IMR-90 (cell line): ENCODE results near the gene COL5A1. TPM values are rescaled to one million over a fixed set of nuclear protein-coding genes. Genes with fewer than 3 reads are reported as not detected.
A peak's percentile ranks its signal among the peaks of the same experiment; 100 is the strongest.

ENCODE experiments used
- ATAC-seq: fragments of 200-7000 bp; cut with Tn5 transposase; 2 replicates; pipeline ENCODE4 v1.9.1; 2020; ENCODE audit warnings: low read depth, mild to moderate bottlenecking, moderate library complexity
- BruUV-seq: library from RNA; stranded (reverse); fragments of 400-500 nt; replicated peaks from 2 replicates; lab custom pipeline; 2021; lab: Mats Ljungman, UMichigan
- CTCF ChIA-PET: fragments of 300-600 bp; formaldehyde crosslinking; extraction: SDS; loops from one replicate; lab custom pipeline; 2021; ENCODE audit warnings: antibody characterized with exemption; lab: Yijun Ruan, JAX
- POLR2A ChIA-PET: fragments of 300-600 bp; sonication (Branson Sonifier 250); formaldehyde crosslinking; loops from one replicate; lab custom pipeline; 2022; ENCODE audit warnings: antibody characterized with exemption; ENCODE audit not compliant: unreplicated experiment; lab: Charles Lee
- DNase-seq: peaks from one replicate; pipeline ENCODE4 v3.0.0; 2013
- H2AFZ ChIP-seq: replicated peaks from 2 replicates; pipeline ENCODE3; 2013; ENCODE audit warnings: low read length, mild to moderate bottlenecking; ENCODE audit not compliant: poor library complexity
- H2AK5ac ChIP-seq: 2 replicates; pipeline ENCODE4 v1.6.1; 2013; ENCODE audit warnings: low read depth, low read length, inconsistent platforms
- H2AK9ac ChIP-seq: replicated peaks from 2 replicates; pipeline ENCODE3; 2013; ENCODE audit warnings: mild to moderate bottlenecking, low read depth, low read length, moderate library complexity; ENCODE audit not compliant: poor library complexity
- H2BK120ac ChIP-seq: 2 replicates; pipeline ENCODE4 v1.6.1; 2013; ENCODE audit warnings: low read depth, low read length, inconsistent platforms
- H2BK15ac ChIP-seq: 3 replicates; pipeline ENCODE4 v1.6.1; 2013; ENCODE audit warnings: low read depth, low read length, inconsistent platforms
- H2BK20ac ChIP-seq: 2 replicates; pipeline ENCODE4 v1.6.1; 2013; ENCODE audit warnings: low read depth, mild to moderate bottlenecking, inconsistent platforms, low read length, moderate library complexity
- H2BK5ac ChIP-seq: 2 replicates; pipeline ENCODE4 v1.6.1; 2013; ENCODE audit warnings: mild to moderate bottlenecking, low read depth, low read length, inconsistent platforms; ENCODE audit not compliant: poor library complexity, severe bottlenecking
- H3K14ac ChIP-seq: replicated peaks from 2 replicates; pipeline ENCODE4 v1.6.1; 2013; ENCODE audit warnings: low read depth, low read length, inconsistent platforms
- H3K18ac ChIP-seq: 2 replicates; pipeline ENCODE4 v1.6.1; 2013; ENCODE audit warnings: low read depth, low read length, control low read depth
- H3K23ac ChIP-seq: 2 replicates; pipeline ENCODE4 v1.6.1; 2013; ENCODE audit warnings: low read depth, low read length, inconsistent platforms
- H3K27ac ChIP-seq: 2 replicates; pipeline ENCODE4 v1.5.1; 2013; ENCODE audit warnings: mild to moderate bottlenecking, control low read depth, low read length; ENCODE audit not compliant: insufficient read depth
- H3K27me3 ChIP-seq: 2 replicates; pipeline ENCODE4 v1.6.1; 2013; ENCODE audit warnings: low read length; ENCODE audit not compliant: control insufficient read depth, insufficient read depth
- H3K36me3 ChIP-seq: 2 replicates; pipeline ENCODE4 v1.6.1; 2013; ENCODE audit warnings: low read length, mixed read lengths; ENCODE audit not compliant: control insufficient read depth, insufficient read depth
- H3K4ac ChIP-seq: 2 replicates; pipeline ENCODE4 v1.6.1; 2013; ENCODE audit warnings: low read depth, low read length, inconsistent platforms
- H3K4me1 ChIP-seq: 2 replicates; pipeline ENCODE4 v1.6.1; 2013; ENCODE audit warnings: low read length, mixed read lengths; ENCODE audit not compliant: control insufficient read depth, insufficient read depth
- H3K4me2 ChIP-seq: 2 replicates; pipeline ENCODE4 v1.6.1; 2013; ENCODE audit warnings: low read depth, mild to moderate bottlenecking, control low read depth, low read length, moderate library complexity
- H3K4me3 ChIP-seq: 2 replicates; pipeline ENCODE4 v1.5.1; 2013; ENCODE audit warnings: low read depth, mild to moderate bottlenecking, control low read depth, low read length, moderate library complexity; ENCODE audit not compliant: insufficient read depth
- H3K56ac ChIP-seq: 2 replicates; pipeline ENCODE4 v1.6.1; 2013; ENCODE audit warnings: low read length, inconsistent platforms; ENCODE audit not compliant: insufficient read depth; ENCODE audit errors: extremely low read depth
- H3K79me1 ChIP-seq, 2 experiments: 2 replicates each; pipeline ENCODE4 v1.6.1; 2013; ENCODE audit warnings: low read length in 2 of 2, inconsistent platforms in 1 of 2, low read depth in 1 of 2
- H3K9ac ChIP-seq: 2 replicates; pipeline ENCODE4 v1.6.1; 2013; ENCODE audit warnings: low read depth, low read length, control low read depth
- H3K9me1 ChIP-seq: 2 replicates; pipeline ENCODE4 v1.6.1; 2013; ENCODE audit warnings: low read length, inconsistent platforms; ENCODE audit not compliant: insufficient read depth
- H3K9me3 ChIP-seq: 2 replicates; pipeline ENCODE4 v1.6.1; 2013; ENCODE audit warnings: low read length; ENCODE audit not compliant: control insufficient read depth, insufficient read depth
- H4K20me1 ChIP-seq: 2 replicates; pipeline ENCODE4 v1.6.1; 2013; ENCODE audit warnings: low read length, inconsistent platforms; ENCODE audit not compliant: insufficient read depth
- H4K5ac ChIP-seq: 2 replicates; pipeline ENCODE4 v1.6.1; 2013; ENCODE audit warnings: mild to moderate bottlenecking, low read depth, low read length, control low read depth
- H4K8ac ChIP-seq, 2 experiments: 2 replicates each; pipeline ENCODE4 v1.6.1; 2013; ENCODE audit warnings: low read depth in 2 of 2, low read length in 2 of 2, control low read depth in 1 of 2, inconsistent platforms in 1 of 2
- H4K91ac ChIP-seq: 2 replicates; pipeline ENCODE4 v1.6.1; 2013; ENCODE audit warnings: low read depth, low read length, inconsistent platforms; ENCODE audit not compliant: insufficient read depth
- BHLHE40 ChIP-seq: fragments of 150-350 bp; IDR thresholded peaks from 2 replicates; pipeline ENCODE4 v1.6.1; 2016; ENCODE audit warnings: mild to moderate bottlenecking, low read depth, low read length
- CEBPB ChIP-seq: IDR thresholded peaks from 2 replicates; pipeline ENCODE4 v1.6.1; 2012; ENCODE audit warnings: low read depth, low read length, improper control_type of control experiment
- CHD1 ChIP-seq: IDR thresholded peaks from 2 replicates; pipeline ENCODE4 v1.6.1; 2012; ENCODE audit warnings: low read depth, low read length, improper control_type of control experiment
- NFE2L2 ChIP-seq: fragments of 150-350 bp; IDR thresholded peaks from 2 replicates; pipeline ENCODE4 v1.6.1; 2016; ENCODE audit warnings: low read depth, mild to moderate bottlenecking, low read length
- POLR2A ChIP-seq: IDR thresholded peaks from 2 replicates; pipeline ENCODE4 v1.6.1; 2012; ENCODE audit warnings: mild to moderate bottlenecking, low read depth, low read length
- RCOR1 ChIP-seq: IDR thresholded peaks from 2 replicates; pipeline ENCODE4 v1.6.1; 2012; ENCODE audit warnings: mild to moderate bottlenecking, low read length, improper control_type of control experiment; ENCODE audit not compliant: insufficient replicate concordance
- RFX5 ChIP-seq: IDR thresholded peaks from 2 replicates; pipeline ENCODE4 v1.8.0; 2012; ENCODE audit warnings: low read depth, mild to moderate bottlenecking, low read length, moderate library complexity
- SMC3 ChIP-seq: fragments of 150-350 bp; IDR thresholded peaks from 2 replicates; pipeline ENCODE4 v1.6.1; 2016; ENCODE audit warnings: low read depth, mild to moderate bottlenecking, antibody characterized with exemption, low read length, moderate library complexity
- WGBS, 2 experiments: methylation state at CpG; one replicate each; pipeline versions ENCODE4 v1.1.5 to v1.1.7; 2013; ENCODE audit warnings: missing lambda C conversion rate in 2 of 2; ENCODE audit not compliant: insufficient read length in 1 of 2; ENCODE audit errors: extremely low coverage in 2 of 2; 5-methylcytosine and 5-hydroxymethylcytosine counted together
- dilution Hi-C: fragments of 300-500 bp; cut with HindIII; formaldehyde crosslinking; loops from one replicate; pipeline ENCODE4 v1.14.3; 2018; ENCODE audit warnings: low sequenced_read_pairs; ENCODE audit not compliant: unreplicated experiment
- in situ Hi-C: fragments of 300-500 bp; cut with MboI; formaldehyde crosslinking; loops from 3 replicates; pipeline ENCODE4 v1.14.3; 2019; ENCODE audit warnings: low sequenced_read_pairs, inconsistent platforms, mixed read lengths
- intact Hi-C: fragments of 100-400 bp; cut with micrococcal nuclease; formaldehyde crosslinking; loops from 2 replicates; pipeline ENCODE4 v1.10.0; 2022
- polyA plus RNA-seq, 3 experiments: library from polyadenylated mRNA; depleted of rRNA; stranded (reverse); fragments of >200 nt; gene quantifications; 2 replicates each; pipeline ENCODE4 v1.2.3, GENCODE V29; 2012; ENCODE audit warnings: low replicate concordance in 1 of 3
- total RNA-seq: library from RNA; depleted of rRNA; stranded (reverse); fragments of >200 nt; gene quantifications from 2 replicates; pipeline ENCODE4 v1.2.3, GENCODE V29; 2012
- TF ChIP-seq, protein P1 (sequence below): fragments of 150-350 bp; IDR thresholded peaks from 2 replicates; pipeline ENCODE4 v1.6.1; 2017; ENCODE audit warnings: mild to moderate bottlenecking, antibody characterized with exemption, low read length, low read depth
- TF ChIP-seq, protein P2 (sequence below): conservative IDR thresholded peaks from 2 replicates; pipeline ENCODE4 v1.5.1; 2012; ENCODE audit warnings: mild to moderate bottlenecking, low read depth, low read length, improper control_type of control experiment

Gene COL5A1
- total and polyA plus RNA-seq, 2 of the 4 experiments (the other 2 are of a cell fraction): 19.2 to 173 TPM

DNA sequence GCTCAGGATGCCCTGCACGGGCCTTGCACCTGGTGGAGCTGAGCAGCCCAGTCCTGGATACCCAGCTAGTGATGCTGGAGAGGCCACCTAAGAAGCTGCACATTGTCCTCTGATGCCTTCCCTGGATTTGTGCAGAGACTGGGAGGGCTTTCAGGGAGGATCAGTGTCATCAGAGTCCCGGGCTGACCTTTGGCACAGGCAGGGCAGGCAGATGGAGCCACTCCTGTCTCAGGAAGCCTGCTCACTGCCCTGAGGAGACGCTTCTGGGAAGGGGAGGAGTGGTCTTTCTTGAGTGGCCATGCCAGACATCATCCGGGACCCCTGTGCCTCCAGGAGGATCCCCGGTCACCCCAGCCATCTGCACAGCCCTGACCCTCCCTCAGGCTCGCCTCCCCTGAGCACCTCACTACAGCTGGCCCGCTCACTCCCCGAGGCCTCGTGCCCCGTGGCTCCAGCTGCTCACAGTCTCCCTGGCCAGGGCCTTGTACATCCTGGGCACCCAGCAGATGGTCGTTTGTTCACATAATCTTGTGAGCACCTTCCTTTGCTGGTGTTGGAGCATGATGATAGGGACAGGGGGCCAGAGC, 191.8 kb downstream of the COL5A1 start:
- Histone ChIP-seq H4K5ac (no peak overlapping the region), H3K9ac (no peak overlapping the region), H2AFZ (no peak overlapping the region), H3K79me1 (peaks cover 4 to 17% of the 10 kb centered on the region in 2 experiments; a peak in 3 of 4 replicates), H4K8ac (no peak overlapping the region), H2AK5ac (no peak overlapping the region), H3K4me1 (no peaks in the 10 kb centered on the region), H3K18ac (no peak overlapping the region), H4K20me1 (peaks cover 23% of the 10 kb centered on the region), H3K4me2 (no peak overlapping the region), H3K27me3 (no peaks in the 10 kb centered on the region), H3K4me3 (no peak overlapping the region), H3K9me1 (peaks cover 3% of the 10 kb centered on the region; the same call in 1 of the 2 replicates), H3K9me3 (no peaks in the 10 kb centered on the region), H2BK120ac (no peak overlapping the region), H3K56ac (no peak overlapping the region), H2AK9ac (peak overlapping the region; percentile 34), H3K4ac (no peak overlapping the region), H2BK15ac (no peak overlapping the region), H3K23ac (no peak overlapping the region), H3K14ac (no peak overlapping the region), H2BK5ac (no peak overlapping the region), H2BK20ac (no peak overlapping the region), H4K91ac (no peak overlapping the region), H3K36me3 (peaks cover 90% of the 10 kb centered on the region), H3K27ac (no peak overlapping the region)
- in situ Hi-C loops: no loop called here
- CTCF ChIA-PET: no interaction called here
- DNase-seq (no peak), ATAC-seq (no peak)
- 75% methylated on average over 2 of the region's 11 CpGs; no CpG with 5 or more reads in 1 of the 2 experiments for WGBS, 2 experiments
- BruUV-seq: no TSS peak
- POLR2A ChIA-PET: no interaction called here
- TF ChIP-seq RCOR1 (no peak), CHD1 (no peak), NFE2L2 (no peak), RFX5 (no peak), POLR2A (no peak), BHLHE40 (no peak), CEBPB (no peak), SMC3 (no peak)
- TF ChIP-seq, protein P1, sequence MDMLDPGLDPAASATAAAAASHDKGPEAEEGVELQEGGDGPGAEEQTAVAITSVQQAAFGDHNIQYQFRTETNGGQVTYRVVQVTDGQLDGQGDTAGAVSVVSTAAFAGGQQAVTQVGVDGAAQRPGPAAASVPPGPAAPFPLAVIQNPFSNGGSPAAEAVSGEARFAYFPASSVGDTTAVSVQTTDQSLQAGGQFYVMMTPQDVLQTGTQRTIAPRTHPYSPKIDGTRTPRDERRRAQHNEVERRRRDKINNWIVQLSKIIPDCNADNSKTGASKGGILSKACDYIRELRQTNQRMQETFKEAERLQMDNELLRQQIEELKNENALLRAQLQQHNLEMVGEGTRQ: no peak
- TF ChIP-seq, protein P2, sequence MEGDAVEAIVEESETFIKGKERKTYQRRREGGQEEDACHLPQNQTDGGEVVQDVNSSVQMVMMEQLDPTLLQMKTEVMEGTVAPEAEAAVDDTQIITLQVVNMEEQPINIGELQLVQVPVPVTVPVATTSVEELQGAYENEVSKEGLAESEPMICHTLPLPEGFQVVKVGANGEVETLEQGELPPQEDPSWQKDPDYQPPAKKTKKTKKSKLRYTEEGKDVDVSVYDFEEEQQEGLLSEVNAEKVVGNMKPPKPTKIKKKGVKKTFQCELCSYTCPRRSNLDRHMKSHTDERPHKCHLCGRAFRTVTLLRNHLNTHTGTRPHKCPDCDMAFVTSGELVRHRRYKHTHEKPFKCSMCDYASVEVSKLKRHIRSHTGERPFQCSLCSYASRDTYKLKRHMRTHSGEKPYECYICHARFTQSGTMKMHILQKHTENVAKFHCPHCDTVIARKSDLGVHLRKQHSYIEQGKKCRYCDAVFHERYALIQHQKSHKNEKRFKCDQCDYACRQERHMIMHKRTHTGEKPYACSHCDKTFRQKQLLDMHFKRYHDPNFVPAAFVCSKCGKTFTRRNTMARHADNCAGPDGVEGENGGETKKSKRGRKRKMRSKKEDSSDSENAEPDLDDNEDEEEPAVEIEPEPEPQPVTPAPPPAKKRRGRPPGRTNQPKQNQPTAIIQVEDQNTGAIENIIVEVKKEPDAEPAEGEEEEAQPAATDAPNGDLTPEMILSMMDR: no peak
- dilution Hi-C loops: no loop called here
- intact Hi-C loops: no loop called here
